H9 (cell line): ENCODE measurements around the gene OR5AN1. TPM values are rescaled to one million over a fixed set of nuclear protein-coding genes. Genes with fewer than 3 reads are reported as not detected.

Experiments
- DNase-seq: peaks from one replicate; pipeline ENCODE4 v3.0.0-alpha.2; 2017
- H2AFZ ChIP-seq: one replicate; pipeline ENCODE4 v1.6.1; 2013; ENCODE audit warnings: mild to moderate bottlenecking, low read length, control low read depth, moderate library complexity
- H2AK5ac ChIP-seq: 2 replicates; pipeline ENCODE4 v1.6.1; 2013; ENCODE audit warnings: low read length, control low read depth, mixed read lengths; ENCODE audit not compliant: insufficient read length
- H2BK120ac ChIP-seq: one replicate; pipeline ENCODE4 v1.6.1; 2013; ENCODE audit warnings: low read depth, mild to moderate bottlenecking, low read length, control low read depth, inconsistent platforms; ENCODE audit not compliant: poor library complexity, severe bottlenecking
- H2BK12ac ChIP-seq: 2 replicates; pipeline ENCODE4 v1.6.1; 2013; ENCODE audit warnings: low read length, control low read depth, mixed read lengths, low read depth; ENCODE audit not compliant: insufficient read length
- H2BK15ac ChIP-seq: 2 replicates; pipeline ENCODE4 v1.6.1; 2013; ENCODE audit warnings: low read depth, low read length, control low read depth
- H2BK20ac ChIP-seq: one replicate; pipeline ENCODE4 v1.6.1; 2013; ENCODE audit warnings: low read depth, mild to moderate bottlenecking, low read length, control low read depth, inconsistent platforms; ENCODE audit not compliant: poor library complexity, severe bottlenecking
- H2BK5ac ChIP-seq: 2 replicates; pipeline ENCODE4 v1.6.1; 2013; ENCODE audit warnings: low read length, control low read depth, mixed read lengths; ENCODE audit not compliant: insufficient read length
- H3K14ac ChIP-seq: 2 replicates; pipeline ENCODE4 v1.6.1; 2013; ENCODE audit warnings: low read length, control low read depth; ENCODE audit not compliant: insufficient read depth
- H3K18ac ChIP-seq: 2 replicates; pipeline ENCODE4 v1.6.1; 2013; ENCODE audit warnings: low read depth, mild to moderate bottlenecking, mixed read lengths, low read length, control low read depth; ENCODE audit not compliant: insufficient read length
- H3K23ac ChIP-seq: 2 replicates; pipeline ENCODE4 v1.6.1; 2013; ENCODE audit warnings: low read length, control low read depth, mixed read lengths, low read depth; ENCODE audit not compliant: insufficient read length
- H3K23me2 ChIP-seq: 2 replicates; pipeline ENCODE4 v1.6.1; 2013; ENCODE audit warnings: low read depth, mild to moderate bottlenecking, mixed read lengths, low read length, control low read depth; ENCODE audit not compliant: insufficient read length, poor library complexity, severe bottlenecking
- H3K27ac ChIP-seq: 2 replicates; pipeline ENCODE4 v1.5.1; 2013; ENCODE audit warnings: low read length, control low read depth, mixed read lengths, low read depth; ENCODE audit not compliant: insufficient read length
- H3K27me3 ChIP-seq: 2 replicates; pipeline ENCODE4 v1.6.1; 2013; ENCODE audit warnings: low read length, control low read depth, inconsistent platforms; ENCODE audit not compliant: insufficient read depth
- H3K4ac ChIP-seq: 2 replicates; pipeline ENCODE4 v1.6.1; 2013; ENCODE audit warnings: low read depth, mild to moderate bottlenecking, control low read depth, inconsistent platforms, low read length, moderate library complexity
- H3K4me1 ChIP-seq: 2 replicates; pipeline ENCODE4 v1.6.1; 2013; ENCODE audit warnings: low read length, control low read depth, inconsistent platforms; ENCODE audit not compliant: insufficient read depth
- H3K4me2 ChIP-seq: 2 replicates; pipeline ENCODE4 v1.6.1; 2013; ENCODE audit warnings: low read length, control low read depth, mixed read lengths; ENCODE audit not compliant: insufficient read length, insufficient read depth
- H3K56ac ChIP-seq: 2 replicates; pipeline ENCODE4 v1.6.1; 2013; ENCODE audit warnings: low read depth, mild to moderate bottlenecking, mixed read lengths, low read length, control low read depth; ENCODE audit not compliant: insufficient read length
- H3K79me1 ChIP-seq: 2 replicates; pipeline ENCODE4 v1.6.1; 2013; ENCODE audit warnings: low read depth, mild to moderate bottlenecking, moderate library complexity, low read length, control low read depth, inconsistent platforms; ENCODE audit not compliant: insufficient read depth, poor library complexity, severe bottlenecking
- H3K79me2 ChIP-seq: 2 replicates; pipeline ENCODE4 v1.6.1; 2013; ENCODE audit warnings: low read length, control low read depth, inconsistent platforms; ENCODE audit not compliant: insufficient read depth
- H3K9ac ChIP-seq: 2 replicates; pipeline ENCODE4 v1.6.1; 2013; ENCODE audit warnings: low read length, control low read depth, mixed read lengths; ENCODE audit not compliant: insufficient read length; ENCODE audit errors: extremely low read depth
- H3K9me3 ChIP-seq: one replicate; pipeline ENCODE4 v1.6.1; 2013; ENCODE audit warnings: low read depth, low read length, inconsistent platforms; ENCODE audit not compliant: control insufficient read depth
- H3T11ph ChIP-seq: one replicate; pipeline ENCODE4 v1.6.1; 2013; ENCODE audit warnings: mild to moderate bottlenecking, low read length, control low read depth, inconsistent platforms
- H4K20me1 ChIP-seq: one replicate; pipeline ENCODE4 v1.6.1; 2013; ENCODE audit not compliant: control insufficient read depth, insufficient read length, insufficient read depth
- H4K5ac ChIP-seq: 2 replicates; pipeline ENCODE4 v1.6.1; 2013; ENCODE audit warnings: low read depth, mild to moderate bottlenecking, mixed read lengths, low read length, control low read depth; ENCODE audit not compliant: insufficient read length
- H4K8ac ChIP-seq: replicated peaks from 2 replicates; pipeline ENCODE4 v1.6.1; 2013; ENCODE audit warnings: low read length, control low read depth, mixed read lengths, low read depth; ENCODE audit not compliant: insufficient read length
- H4K91ac ChIP-seq: 2 replicates; pipeline ENCODE4 v1.6.1; 2013; ENCODE audit warnings: low read depth, mild to moderate bottlenecking, moderate library complexity, mixed read lengths, low read length, control low read depth; ENCODE audit not compliant: insufficient read length
- H3K27ac Mint-ChIP-seq, 3 experiments: 2 replicates in 2 of 3; 3 replicates in 1 of 3; pipeline ENCODE4 v1.8.0; 2020 to 2021; ENCODE audit warnings: mixed read lengths in 3 of 3, mild to moderate bottlenecking in 1 of 3, moderate library complexity in 1 of 3
- H3K27me3 Mint-ChIP-seq: 2 replicates; pipeline ENCODE4 v1.8.0; 2021; ENCODE audit warnings: low read depth, mild to moderate bottlenecking, moderate library complexity, mixed read lengths
- H3K36me3 Mint-ChIP-seq, 3 experiments: 2 replicates in 2 of 3; 3 replicates in 1 of 3; pipeline ENCODE4 v1.8.0; 2020 to 2021; ENCODE audit warnings: low read depth in 3 of 3, mixed read lengths in 3 of 3; ENCODE audit not compliant: insufficient read depth in 1 of 3
- H3K4me1 Mint-ChIP-seq, 2 experiments: 2 replicates each; pipeline ENCODE4 v1.8.0; 2020; ENCODE audit warnings: mixed read lengths in 2 of 2
- H3K4me3 Mint-ChIP-seq, 2 experiments: 2 replicates in 1 of 2; 3 replicates in 1 of 2; pipeline ENCODE4 v1.8.0; 2020 to 2021; ENCODE audit warnings: mild to moderate bottlenecking in 2 of 2, mixed read lengths in 2 of 2, moderate library complexity in 1 of 2
- H3K9me3 Mint-ChIP-seq, 2 experiments: 2 replicates in 1 of 2; 3 replicates in 1 of 2; pipeline ENCODE4 v1.8.0; 2020; ENCODE audit warnings: mild to moderate bottlenecking in 2 of 2, mixed read lengths in 2 of 2, moderate library complexity in 1 of 2
- CTCF ChIP-seq: fragments of 200-600 bp; sonication (generic); conservative IDR thresholded peaks from 3 replicates; pipeline ENCODE4 v1.8.0; 2021; ENCODE audit warnings: antibody characterized with exemption, mild to moderate bottlenecking
- WGBS: extraction: QIAGEN DNeasy Blood & Tissue Kit; methylation state at CpG from one replicate; pipeline ENCODE4 v1.1.7; 2013; ENCODE audit warnings: missing lambda C conversion rate, low lambda C conversion rate, mixed read lengths; ENCODE audit not compliant: insufficient read length; ENCODE audit errors: extremely low coverage; 5-methylcytosine and 5-hydroxymethylcytosine counted together
- long read RNA-seq: library from polyadenylated mRNA; unstranded; transcript quantifications from one replicate; pipeline ENCODE4 v2.0.0, GENCODE V29; 2020
- total RNA-seq: library from RNA; stranded (reverse); gene quantifications from 2 replicates; pipeline ENCODE4 v1.2.1, GENCODE V29; 2021

The OR5AN1 gene
- total RNA-seq: not detected in 2 replicates
- long read RNA-seq: 0 reads

GRCh38 chr11:59358595-59358994 is at the start of gene OR5AN1:
Gene OR5AN1, plus strand, starts transcription at chr11:59358895. Its CDS starts 5,564 bp downstream, at chr11:59364459.
- Histone ChIP-seq H2AFZ (no peak within 1 kb of the TSS), H4K91ac (no peak within 1 kb of the TSS), H4K5ac (no peak within 1 kb of the TSS), H3K79me1 (no peaks in the 10 kb centered on the region), H4K20me1 (no peaks in the 10 kb centered on the region), H2BK20ac (no peak within 1 kb of the TSS), H2BK12ac (no peak within 1 kb of the TSS), H2AK5ac (no peak within 1 kb of the TSS), H3K27ac (no peak within 1 kb of the TSS), H3K56ac (no peak within 1 kb of the TSS), H3K4ac (no peak within 1 kb of the TSS), H2BK5ac (no peak within 1 kb of the TSS), H3K79me2 (no peaks in the 10 kb centered on the region), H3K18ac (no peak within 1 kb of the TSS), H3K23me2 (no peaks in the 10 kb centered on the region), H4K8ac (no peak within 1 kb of the TSS), H3K9me3 (no peaks in the 10 kb centered on the region), H3K4me1 (no peaks in the 10 kb centered on the region), H3T11ph (no peak within 1 kb of the TSS), H3K9ac (no peak within 1 kb of the TSS), H3K4me2 (no peak within 1 kb of the TSS), H3K27me3 (no peaks in the 10 kb centered on the region), H3K23ac (no peak within 1 kb of the TSS), H3K14ac (no peak within 1 kb of the TSS), H2BK120ac (no peak within 1 kb of the TSS), H2BK15ac (no peak within 1 kb of the TSS)
- TF ChIP-seq CTCF: no peak
- Mint-ChIP-seq H3K36me3 (peaks cover 0 to 3% (median 0%) of the 10 kb centered on the region in 3 experiments; a peak in 2 of 7 replicates), H3K27me3 (no peaks in the 10 kb centered on the region), H3K4me1 (no peaks in the 10 kb centered on the region), H3K9me3 (peaks cover 0 to 70% of the 10 kb centered on the region in 2 experiments; a peak in 3 of 5 replicates), H3K4me3 (no peak within 1 kb of the TSS), H3K27ac (no peak within 1 kb of the TSS)
- DNase-seq: no peak
- WGBS: no CpG with 5 or more reads among the region's 3 CpGs
